Glutamatergic neuron (in vitro differentiated cells): ENCODE results near the gene PMM2. TPM values are rescaled to one million over a fixed set of nuclear protein-coding genes. Genes with fewer than 3 reads are reported as not detected.

Source experiments
- DNase-seq: peaks from one replicate; pipeline ENCODE4 v3.0.0; 2022
- H3K27ac Mint-ChIP-seq: one replicate; pipeline ENCODE4 v1.8.0; 2020; ENCODE audit warnings: mild to moderate bottlenecking, mixed read lengths, inconsistent platforms; ENCODE audit not compliant: unreplicated experiment
- H3K27me3 Mint-ChIP-seq: one replicate; pipeline ENCODE4 v1.8.0; 2020; ENCODE audit warnings: mild to moderate bottlenecking, moderate library complexity, mixed read lengths, inconsistent platforms; ENCODE audit not compliant: unreplicated experiment
- H3K36me3 Mint-ChIP-seq: one replicate; pipeline ENCODE4 v1.8.0; 2020; ENCODE audit warnings: mild to moderate bottlenecking, mixed read lengths, inconsistent platforms; ENCODE audit not compliant: unreplicated experiment
- H3K4me1 Mint-ChIP-seq: one replicate; pipeline ENCODE4 v1.8.0; 2020; ENCODE audit warnings: mild to moderate bottlenecking, low read depth, mixed read lengths, inconsistent platforms; ENCODE audit not compliant: unreplicated experiment
- H3K4me3 Mint-ChIP-seq: one replicate; pipeline ENCODE4 v1.8.0; 2020; ENCODE audit warnings: mild to moderate bottlenecking, mixed read lengths, inconsistent platforms; ENCODE audit not compliant: unreplicated experiment
- H3K9me3 Mint-ChIP-seq: one replicate; pipeline ENCODE4 v1.8.0; 2020; ENCODE audit warnings: mild to moderate bottlenecking, moderate library complexity, mixed read lengths, inconsistent platforms; ENCODE audit not compliant: unreplicated experiment
- CTCF ChIP-seq: fragments of 200-600 bp; sonication (generic); IDR thresholded peaks from one replicate; pipeline ENCODE4 v1.5.0; 2021; ENCODE audit not compliant: partially characterized antibody, unreplicated experiment
- total RNA-seq: library from RNA; stranded (reverse); fragmentation: NEBNext Ultra II Directional; extraction: Animal tissue kit (Norgen Biotek cat#: 25700); gene quantifications from one replicate; pipeline ENCODE4 v1.2.1, GENCODE V29; 2021; ENCODE audit not compliant: unreplicated experiment

Gene PMM2
- total RNA-seq, 1 donor from 2014 or later, result 23.2 TPM

GRCh38 chr16:8853611-8854010 is 56.0 kb downstream of the PMM2 start:
- H3K36me3 Mint-ChIP-seq, result no peaks in the 10 kb centered on the region
- no peak for TF ChIP-seq CTCF
- H3K27me3 Mint-ChIP-seq, result peaks cover 7% of the 10 kb centered on the region
- no peak overlapping the region for H3K27ac Mint-ChIP-seq
- H3K4me3 Mint-ChIP-seq, result no peak overlapping the region
- peaks cover 10% of the 10 kb centered on the region for H3K9me3 Mint-ChIP-seq
- H3K4me1 Mint-ChIP-seq, result peaks cover 32% of the 10 kb centered on the region
- DNase-seq, result no peak

GRCh38 chr16:8854298-8854948 is 56.8 kb downstream of the PMM2 start:
- H3K27ac Mint-ChIP-seq, result no peak overlapping the region
- no peak for DNase-seq
- peaks cover 24% of the 10 kb centered on the region for H3K4me1 Mint-ChIP-seq
- peaks cover 7% of the 10 kb centered on the region for H3K9me3 Mint-ChIP-seq
- no peak overlapping the region for H3K4me3 Mint-ChIP-seq
- peaks cover 10% of the 10 kb centered on the region for H3K27me3 Mint-ChIP-seq
- no peaks in the 10 kb centered on the region for H3K36me3 Mint-ChIP-seq
- no peak for TF ChIP-seq CTCF

- Mint-ChIP-seq H3K27me3 (peaks cover 12% of the 10 kb centered on the region), H3K36me3 (no peaks in the 10 kb centered on the region), H3K4me3 (no peak overlapping the region), H3K9me3 (peaks cover 5% of the 10 kb centered on the region), H3K4me1 (peaks cover 20% of the 10 kb centered on the region), H3K27ac (no peak overlapping the region)
- TF ChIP-seq CTCF, result no peak
- no peak for DNase-seq
Observed at GRCh38 chr16:8855051-8855786, 57.6 kb downstream of the PMM2 start.

GRCh38 chr16:8855972-8856371 is 58.3 kb downstream of the PMM2 start:
- Mint-ChIP-seq H3K9me3 (peaks cover 5% of the 10 kb centered on the region), H3K36me3 (no peaks in the 10 kb centered on the region), H3K27me3 (peaks cover 12% of the 10 kb centered on the region), H3K27ac (no peak overlapping the region), H3K4me1 (peaks cover 17% of the 10 kb centered on the region), H3K4me3 (no peak overlapping the region)
- no peak for DNase-seq
- TF ChIP-seq CTCF, result no peak
